C4-2B (cell line): ENCODE measurements around the gene TMEM131L.

ENCODE experiments used
- H3K27ac ChIP-seq: fragments of 450-650 bp; 2 replicates; pipeline ENCODE4 v1.5.1; 2017
- CTCF ChIP-seq: fragments of 450-650 bp; conservative IDR thresholded peaks from 2 replicates; pipeline ENCODE4 v1.5.1; 2017; ENCODE audit warnings: mild to moderate bottlenecking
- ZFX ChIP-seq: fragments of 450-650 bp; IDR thresholded peaks from 2 replicates; pipeline ENCODE4 v1.6.1; 2017

The TMEM131L gene

GRCh38 chr4:153534792-153535629 lies 68.9 kb downstream of the TMEM131L start:
- TF ChIP-seq CTCF (no peak), ZFX (no peak)
- no peak overlapping the region for H3K27ac ChIP-seq

- no peak for TF ChIP-seq ZFX
- TF ChIP-seq CTCF = peak; percentile 24; the same call in 1 of the 2 replicates
- H3K27ac ChIP-seq = no peak overlapping the region; the same call in 1 of the 2 replicates
These were observed 69.8 kb downstream of the TMEM131L start for GRCh38 chr4:153535772-153536513.

GRCh38 chr4:153537493-153537960 lies 71.4 kb downstream of the TMEM131L start:
- TF ChIP-seq ZFX = no peak
- TF ChIP-seq CTCF = no peak
- H3K27ac ChIP-seq = no peak overlapping the region

GRCh38 chr4:153538487-153539357 lies 72.6 kb downstream of the TMEM131L start:
- H3K27ac ChIP-seq = no peak overlapping the region
- TF ChIP-seq CTCF (no peak), ZFX (no peak)

GRCh38 chr4:153539422-153539821 lies 73.3 kb downstream of the TMEM131L start:
- no peak overlapping the region for H3K27ac ChIP-seq
- TF ChIP-seq ZFX = no peak
- no peak for TF ChIP-seq CTCF

- TF ChIP-seq CTCF (no peak), ZFX (no peak)
- H3K27ac ChIP-seq = no peak overlapping the region
These were observed 75.4 kb downstream of the TMEM131L start for GRCh38 chr4:153541456-153542096.
